22Rv1 (cell line): ENCODE data around the gene LCN10.

ENCODE experiments used
- CTCF ChIP-seq: fragments of 450-650 bp; IDR thresholded peaks from 2 replicates; pipeline ENCODE4 v1.5.1; 2017; ENCODE audit warnings: mild to moderate bottlenecking
- ZFX ChIP-seq: fragments of 450-650 bp; IDR thresholded peaks from 2 replicates; pipeline ENCODE4 v1.6.1; 2017; ENCODE audit warnings: antibody characterized with exemption, borderline replicate concordance

- TF ChIP-seq CTCF, result no peak
- TF ChIP-seq ZFX, result no peak
Observed at GRCh38 chr9:136747161-136748060, 4.7 kb upstream of the LCN10 start.
